A549 (cell line): ENCODE data around the gene FNDC10. TPM values are rescaled to one million over a fixed set of nuclear protein-coding genes. Genes with fewer than 3 reads are reported as not detected.
"Not testable (repeated sequence)": the region's sequence is repeated elsewhere in the genome, so short reads cannot be mapped to it uniquely, and the experiment has no call there.

Experiments used
- ATAC-seq, 2 experiments: fragments of 200-7000 bp in 1 of 2; fragments of >200 bp in 1 of 2; cut with Nextera tagmentation in 1 of 2; cut with Tn5 transposase in 1 of 2; 3 replicates each; pipeline versions ENCODE4 v1.8.0 to v1.9.1; 2018 to 2020; ENCODE audit warnings: mild to moderate bottlenecking in 1 of 2, moderate library complexity in 1 of 2
- CTCF ChIA-PET: fragments of 300-600 bp; sonication (Branson Sonifier 250); formaldehyde crosslinking; extraction: SDS; loops from one replicate; lab custom pipeline; 2021; ENCODE audit warnings: antibody characterized with exemption, inconsistent platforms; lab: Yijun Ruan, JAX
- POLR2A ChIA-PET: fragments of 350-600 bp; formaldehyde crosslinking; extraction: SDS; loops from one replicate; lab custom pipeline; 2021; ENCODE audit warnings: antibody characterized with exemption, inconsistent platforms; lab: Yijun Ruan, JAX
- DNase-seq, 2 experiments: peaks; one replicate each; pipeline versions ENCODE4 v3.0.0 to v3.0.0-alpha.2; 2011 to 2016; ENCODE audit warnings: low read depth in 1 of 2, low spot score in 1 of 2
- FAIRE-seq: peaks from 2 replicates; lab custom pipeline; 2011; peaks lifted over from hg19 to GRCh38; lab: Jason Lieb, UNC
- H3K27ac ChIP-seq, 2 experiments: fragments of >200 bp; sonication (Bioruptor Twin); formaldehyde crosslinking; 3 replicates each; pipeline ENCODE4 v1.5.1; 2016 to 2017
- H3K4me1 ChIP-seq: fragments of >200 bp; sonication (Bioruptor Twin); formaldehyde crosslinking; 3 replicates; pipeline ENCODE4 v1.6.1; 2016
- H3K4me2 ChIP-seq: fragments of >200 bp; sonication (Bioruptor Twin); formaldehyde crosslinking; 3 replicates; pipeline ENCODE4 v1.6.1; 2016
- H3K4me3 ChIP-seq: fragments of >200 bp; sonication (Bioruptor Twin); formaldehyde crosslinking; 3 replicates; pipeline ENCODE4 v1.5.1; 2016
- H3K9me3 ChIP-seq: fragments of >200 bp; sonication (Bioruptor Twin); formaldehyde crosslinking; 3 replicates; pipeline ENCODE4 v1.6.1; 2016
- CBX8 ChIP-seq: fragments of 200-600 bp; sonication (generic); IDR thresholded peaks from 2 replicates; pipeline ENCODE4 v1.6.1; 2016
- EHF ChIP-seq: fragments of 250-450 bp; sonication (Bioruptor Pico); IDR thresholded peaks from 2 replicates; pipeline ENCODE4 v1.5.0; 2020; ENCODE audit warnings: mild to moderate bottlenecking
- EHMT2 ChIP-seq: fragments of 200-600 bp; sonication (generic); IDR thresholded peaks from 2 replicates; pipeline ENCODE4 v1.6.1; 2016; ENCODE audit warnings: antibody characterized with exemption, low read depth, mild to moderate bottlenecking, moderate library complexity
- EP300 ChIP-seq, 2 experiments: fragments of >200 bp; sonication (Bioruptor Twin); formaldehyde crosslinking; IDR thresholded peaks; 2 replicates in 1 of 2; 3 replicates in 1 of 2; pipeline ENCODE4 v1.6.1; 2016 to 2017
- FOSB ChIP-seq: fragments of 250-450 bp; sonication (Bioruptor Pico); IDR thresholded peaks from 2 replicates; pipeline ENCODE4 v1.5.0; 2020; ENCODE audit warnings: mild to moderate bottlenecking, moderate library complexity
- FOXS1 ChIP-seq: fragments of 250-450 bp; sonication (Bioruptor Pico); IDR thresholded peaks from 2 replicates; pipeline ENCODE4 v1.5.0; 2020; ENCODE audit warnings: mild to moderate bottlenecking, moderate library complexity
- HDAC2 ChIP-seq: fragments of 200-600 bp; sonication (generic); IDR thresholded peaks from 2 replicates; pipeline ENCODE4 v1.6.1; 2016
- HOXB5 ChIP-seq: fragments of 250-450 bp; sonication (Bioruptor Pico); IDR thresholded peaks from 2 replicates; pipeline ENCODE4 v1.5.0; 2020; ENCODE audit warnings: mild to moderate bottlenecking, moderate library complexity
- MAZ ChIP-seq: fragments of 150-350 bp; IDR thresholded peaks from 2 replicates; pipeline ENCODE4 v1.6.1; 2014; ENCODE audit warnings: antibody characterized with exemption, low read depth, low read length, borderline replicate concordance
- POLR2AphosphoS2 ChIP-seq: conservative IDR thresholded peaks from 2 replicates; pipeline ENCODE4 v1.6.1; 2012; ENCODE audit warnings: low read length, improper control_type of control experiment, inconsistent platforms
- TP53 ChIP-seq: fragments of 250-450 bp; sonication (Bioruptor Pico); IDR thresholded peaks from 2 replicates; pipeline ENCODE4 v1.5.0; 2021; ENCODE audit warnings: mild to moderate bottlenecking, moderate library complexity
- ZC3H11A ChIP-seq: fragments of 450-650 bp; IDR thresholded peaks from 2 replicates; pipeline ENCODE4 v1.6.1; 2014; ENCODE audit warnings: antibody characterized with exemption, mild to moderate bottlenecking
- WGBS: methylation state at CpG from one replicate; pipeline ENCODE4 v1.1.6; 2017; ENCODE audit errors: missing lambda C conversion rate; 5-methylcytosine and 5-hydroxymethylcytosine counted together
- polyA plus RNA-seq, 4 experiments: library from polyadenylated mRNA; depleted of rRNA in 3 of 4; stranded (reverse); fragments of >200 nt; fragmentation: RNase III in 1 of 4; extraction: RNeasy Plus Mini Kit Qiagen cat#74134 plus additional on column Dnase treatment in 1 of 4; gene quantifications; 2 replicates in 3 of 4; 3 replicates in 1 of 4; pipeline ENCODE4 v1.2.3, GENCODE V29; 2011 to 2017
- TF ChIP-seq, protein P1 (sequence below): IDR thresholded peaks from 2 replicates; pipeline ENCODE4 v1.6.1; 2012

Gene FNDC10
- polyA plus RNA-seq, 2 of the 4 experiments (the other 2 are of a cell fraction) = 0.56 to 4.0 TPM

DNA sequence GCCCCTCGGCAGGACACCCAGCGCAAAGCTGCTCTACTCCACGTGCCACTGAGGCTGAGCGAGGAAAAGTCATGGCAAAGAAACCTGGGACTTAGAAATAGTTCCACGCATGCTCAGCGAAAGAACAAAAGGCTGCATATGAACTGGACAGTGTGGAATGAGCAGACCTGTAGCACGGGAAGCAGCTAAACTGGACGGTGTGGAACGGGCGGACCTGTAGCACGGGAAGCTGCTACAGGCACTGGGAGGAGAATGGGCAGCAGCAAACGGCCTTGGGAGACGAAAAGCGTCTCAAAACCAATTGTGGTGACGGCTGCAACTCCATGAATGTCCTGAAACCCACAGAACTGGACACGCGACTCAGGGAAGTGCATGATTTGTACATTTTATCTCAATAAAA lies 40.9 kb downstream of the FNDC10 start:
- FAIRE-seq (no peak), DNase-seq (no peak), ATAC-seq (no peak)
- Histone ChIP-seq H3K27ac (no peak overlapping the region), H3K4me1 (peaks cover 6% of the 10 kb centered on the region), H3K4me2 (no peak overlapping the region), H3K4me3 (no peak overlapping the region), H3K9me3 (no peaks in the 10 kb centered on the region)
- WGBS = 94% methylated on average over 17 of the region's 17 CpGs
- no peak for TF ChIP-seq TP53 (CRISPR knock-in tag)
- no peak for TF ChIP-seq POLR2AphosphoS2
- ChIA-PET CTCF (interaction anchor here (0.8 kb wide), 1 partner anchor 12 kb away, joined by 3 read pairs; no protein-coding TSS in a partner anchor), POLR2A (no interaction called here)

DNA sequence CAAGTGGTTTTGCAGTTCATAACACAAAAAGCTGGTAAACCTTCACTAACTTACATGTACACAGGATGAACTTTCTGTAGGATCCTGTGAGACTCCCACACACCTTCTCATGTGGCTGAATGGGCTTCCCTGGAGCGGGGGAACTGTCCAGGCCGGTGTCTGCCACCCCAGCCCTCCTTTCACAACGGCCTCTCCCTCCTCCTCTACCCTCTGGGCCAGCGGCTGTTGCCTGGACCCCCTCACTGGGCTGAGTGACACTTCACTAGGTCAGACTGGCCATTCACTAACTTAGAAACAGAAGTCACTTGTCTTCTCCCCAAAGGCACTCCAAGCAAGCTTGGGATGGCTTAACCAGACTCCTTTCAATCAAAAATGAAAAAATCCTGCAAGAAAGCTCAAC lies 41.3 kb downstream of the FNDC10 start:
- H3K9me3 ChIP-seq = no peaks in the 10 kb centered on the region
- H3K4me2 ChIP-seq = no peak overlapping the region
- TF ChIP-seq EHF (CRISPR knock-in tag) (no peak), CBX8 (no peak), ZC3H11A (no peak), MAZ (no peak)
- TF ChIP-seq, all 56 proteins: peak for 0
- ChIA-PET POLR2A (no interaction called here), CTCF (interaction anchor here (0.8 kb wide), 1 partner anchor 12 kb away, joined by 3 read pairs; no protein-coding TSS in a partner anchor)
- peak in 1 of 2 experiments; percentile 16; a peak in 2 of 6 replicates for ATAC-seq
- H3K27ac ChIP-seq = no peak overlapping the region
- H3K4me3 ChIP-seq = no peak overlapping the region
- DNase-seq = no peak
- FAIRE-seq = no peak
- peaks cover 6% of the 10 kb centered on the region for H3K4me1 ChIP-seq
- WGBS = 91% methylated on average over 4 of the region's 4 CpGs

DNA sequence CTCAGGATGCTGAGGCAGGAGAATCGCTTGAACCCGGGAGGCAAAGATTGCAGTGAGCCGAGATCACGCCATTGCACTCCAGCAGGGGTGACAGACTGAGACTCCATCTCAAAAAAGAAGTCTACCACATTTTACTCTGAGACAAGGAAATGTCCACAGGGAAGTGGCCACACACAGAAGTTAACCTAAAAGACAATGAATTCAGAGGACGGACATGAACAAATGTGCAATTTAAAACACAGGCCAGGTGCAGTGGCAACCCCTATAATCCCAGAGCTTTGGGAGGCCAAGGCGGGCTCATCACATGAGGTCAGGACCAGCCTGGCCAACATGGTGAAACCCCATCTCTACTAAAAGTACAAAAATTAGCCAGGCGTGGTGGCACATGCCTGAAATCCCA lies 42.2 kb downstream of the FNDC10 start:
- H3K4me3 ChIP-seq, H3K4me1 ChIP-seq, CTCF ChIA-PET, POLR2A ChIA-PET, FAIRE-seq, DNase-seq, H3K9me3 ChIP-seq, H3K27ac ChIP-seq, ATAC-seq, H3K4me2 ChIP-seq: not testable (repeated sequence)
- 95% methylated on average over 7 of the region's 7 CpGs for WGBS

DNA sequence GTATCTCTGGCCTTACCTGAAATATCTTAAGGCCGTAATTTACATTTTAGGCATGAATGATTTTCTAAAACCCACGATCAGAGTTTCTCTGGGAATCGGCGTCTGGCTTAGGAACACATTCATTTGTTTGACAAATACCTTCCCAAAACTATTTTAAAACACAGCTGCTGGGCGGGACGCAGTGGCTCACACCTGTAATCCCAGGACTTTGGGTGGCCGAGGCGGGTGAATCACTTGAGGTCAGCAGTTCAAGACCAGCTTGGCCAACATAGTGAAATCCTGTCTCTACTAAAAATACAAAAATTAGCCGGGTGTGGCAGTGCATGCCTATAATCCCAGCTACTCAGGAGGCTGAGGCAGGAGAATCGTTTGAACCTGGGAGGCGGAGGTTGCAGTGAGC lies 43.0 kb downstream of the FNDC10 start:
- H3K4me1 ChIP-seq, POLR2A ChIA-PET, H3K4me3 ChIP-seq, ATAC-seq, H3K27ac ChIP-seq, FAIRE-seq, H3K4me2 ChIP-seq, H3K9me3 ChIP-seq, DNase-seq: not testable (repeated sequence)
- 87% methylated on average over 11 of the region's 11 CpGs for WGBS
- CTCF ChIA-PET = interaction anchor here (0.7 kb wide), 1 partner anchor 14 kb away, joined by 3 read pairs; no protein-coding TSS in a partner anchor

DNA sequence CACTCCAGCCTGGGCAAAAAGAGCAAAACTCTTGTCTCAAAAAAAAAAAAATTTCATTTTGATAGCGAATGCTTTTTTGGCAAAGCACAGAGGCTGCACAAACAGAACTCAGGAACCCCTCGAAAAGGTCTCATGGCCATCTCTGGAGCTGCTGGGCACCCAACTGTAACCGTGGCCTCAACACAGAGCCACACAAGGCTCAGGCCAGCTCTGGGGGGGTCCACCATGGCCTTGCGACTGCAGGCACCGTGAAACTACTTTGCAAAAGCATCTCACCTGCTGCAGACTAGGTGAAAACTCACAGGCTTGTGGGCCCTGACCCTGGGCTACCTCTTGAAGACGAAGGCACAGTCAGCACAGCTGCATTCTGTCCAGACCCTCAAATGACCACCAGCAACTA lies 43.4 kb downstream of the FNDC10 start:
- no peak for FAIRE-seq
- no peak overlapping the region for H3K27ac ChIP-seq
- no peak for TF ChIP-seq EHMT2
- no peak for TF ChIP-seq EP300 (IDR thresholded peaks at IDR 0.05)
- TF ChIP-seq HOXB5 (CRISPR knock-in tag) = no peak
- no peak for TF ChIP-seq CBX8
- TF ChIP-seq EHF (CRISPR knock-in tag) = no peak
- TF ChIP-seq, protein P1, sequence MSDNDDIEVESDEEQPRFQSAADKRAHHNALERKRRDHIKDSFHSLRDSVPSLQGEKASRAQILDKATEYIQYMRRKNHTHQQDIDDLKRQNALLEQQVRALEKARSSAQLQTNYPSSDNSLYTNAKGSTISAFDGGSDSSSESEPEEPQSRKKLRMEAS = no peak
- TF ChIP-seq FOXS1 (CRISPR knock-in tag) = no peak
- no peak for TF ChIP-seq FOSB (CRISPR knock-in tag)
- TF ChIP-seq POLR2AphosphoS2 = no peak
- no peak for TF ChIP-seq HDAC2
- TF ChIP-seq, all 56 proteins: peak for 0
- Histone ChIP-seq H3K4me1 (peaks cover 6% of the 10 kb centered on the region), H3K4me3 (no peak overlapping the region), H3K4me2 (no peak overlapping the region), H3K9me3 (no peaks in the 10 kb centered on the region)
- ChIA-PET CTCF (interaction anchor here (0.7 kb wide), 1 partner anchor 14 kb away, joined by 3 read pairs; no protein-coding TSS in a partner anchor), POLR2A (no interaction called here)
- DNase-seq (no peak), ATAC-seq (no peak)
- 94% methylated on average over 4 of the region's 6 CpGs for WGBS
